ENCODE results near the gene TRIM45. TPM values are rescaled to one million over a fixed set of nuclear protein-coding genes. Genes with fewer than 3 reads are reported as not detected.
"Not testable (repeated sequence)": the region's sequence is repeated elsewhere in the genome, so short reads cannot be mapped to it uniquely, and the experiment has no call there.

TRIM45 gene
- total RNA-seq, 2 experiments from 2014 or later: not detected

DNA sequence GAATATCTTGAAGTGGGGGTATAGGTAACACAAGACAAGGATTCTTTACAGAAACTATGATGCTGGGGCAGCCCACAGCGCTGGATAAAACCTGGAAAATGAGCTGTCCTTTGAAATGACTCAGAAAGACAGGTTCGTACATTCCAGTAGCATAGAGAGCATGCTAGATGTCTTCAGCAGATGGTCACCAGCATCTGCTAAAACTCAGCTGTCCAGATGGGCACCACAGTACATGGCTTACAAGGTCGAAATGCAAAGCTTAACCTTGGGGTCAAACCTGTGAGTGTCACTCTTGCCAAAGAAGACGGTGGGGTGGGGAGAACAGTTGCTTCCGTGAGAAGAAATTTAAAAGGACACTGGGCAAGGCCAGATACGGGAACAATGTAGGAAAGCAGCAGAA lies 41.3 kb upstream of the TRIM45 start:
- H3K4me1 ChIP-seq (ENCODE audit: insufficient read depth, low read length, poor library complexity, severe bottlenecking): no peaks in the 10 kb centered on the region
- BruUV-seq (replicated peaks): no TSS peak
- no peaks in the 10 kb centered on the region for H4K20me1 ChIP-seq (ENCODE audit: insufficient read depth, low read length)
- TF ChIP-seq, protein P1, sequence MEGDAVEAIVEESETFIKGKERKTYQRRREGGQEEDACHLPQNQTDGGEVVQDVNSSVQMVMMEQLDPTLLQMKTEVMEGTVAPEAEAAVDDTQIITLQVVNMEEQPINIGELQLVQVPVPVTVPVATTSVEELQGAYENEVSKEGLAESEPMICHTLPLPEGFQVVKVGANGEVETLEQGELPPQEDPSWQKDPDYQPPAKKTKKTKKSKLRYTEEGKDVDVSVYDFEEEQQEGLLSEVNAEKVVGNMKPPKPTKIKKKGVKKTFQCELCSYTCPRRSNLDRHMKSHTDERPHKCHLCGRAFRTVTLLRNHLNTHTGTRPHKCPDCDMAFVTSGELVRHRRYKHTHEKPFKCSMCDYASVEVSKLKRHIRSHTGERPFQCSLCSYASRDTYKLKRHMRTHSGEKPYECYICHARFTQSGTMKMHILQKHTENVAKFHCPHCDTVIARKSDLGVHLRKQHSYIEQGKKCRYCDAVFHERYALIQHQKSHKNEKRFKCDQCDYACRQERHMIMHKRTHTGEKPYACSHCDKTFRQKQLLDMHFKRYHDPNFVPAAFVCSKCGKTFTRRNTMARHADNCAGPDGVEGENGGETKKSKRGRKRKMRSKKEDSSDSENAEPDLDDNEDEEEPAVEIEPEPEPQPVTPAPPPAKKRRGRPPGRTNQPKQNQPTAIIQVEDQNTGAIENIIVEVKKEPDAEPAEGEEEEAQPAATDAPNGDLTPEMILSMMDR (conservative IDR thresholded peaks at IDR 0.05; ENCODE audit: low read length): no peak
- no peak for TF ChIP-seq EZH2phosphoT487 (IDR thresholded peaks at IDR 0.05; ENCODE audit: borderline replicate concordance, low read depth, low read length)
- no peak for DNase-seq (ENCODE audit: low spot score)
- H3K36me3 ChIP-seq (ENCODE audit: insufficient read depth, low read length): no peaks in the 10 kb centered on the region
- intact Hi-C loops (cut with micrococcal nuclease; ENCODE audit: unreplicated experiment): no loop called here
- H3K9me3 ChIP-seq (ENCODE audit: low read length): no peaks in the 10 kb centered on the region
- POLR2A ChIA-PET: interaction anchor here (0.6 kb wide), 1 partner anchor 1020 kb away, joined by 3 read pairs; no protein-coding TSS in a partner anchor
- no peak overlapping the region for H3K4me2 ChIP-seq (ENCODE audit: low read length)
- no peak overlapping the region for H3K4me3 ChIP-seq (ENCODE audit: low read depth, low read length, poor library complexity, severe bottlenecking)
- no peaks in the 10 kb centered on the region for H3K9me2 ChIP-seq (ENCODE audit: insufficient read depth, low read length)
- no peak overlapping the region for H3K27ac ChIP-seq (ENCODE audit: low read depth, low read length, poor library complexity, severe bottlenecking)
- H3K79me2 ChIP-seq (ENCODE audit: insufficient read depth, low read depth, low read length): no peaks in the 10 kb centered on the region
- H2AFZ ChIP-seq (ENCODE audit: low read length): no peak overlapping the region
- CTCF ChIA-PET (ENCODE audit: unreplicated experiment): no interaction called here

GRCh38 chr1:117161887-117162286 lies 40.3 kb upstream of the TRIM45 start:
- BruUV-seq (replicated peaks): no TSS peak
- Histone ChIP-seq H3K27ac (ENCODE audit: low read depth, low read length, poor library complexity, severe bottlenecking) (no peak overlapping the region), H3K36me3 (ENCODE audit: insufficient read depth, low read length) (no peaks in the 10 kb centered on the region), H3K9me3 (ENCODE audit: low read length) (no peaks in the 10 kb centered on the region), H4K20me1 (ENCODE audit: insufficient read depth, low read length) (no peaks in the 10 kb centered on the region), H3K4me1 (ENCODE audit: insufficient read depth, low read length, poor library complexity, severe bottlenecking) (no peaks in the 10 kb centered on the region), H3K79me2 (ENCODE audit: insufficient read depth, low read depth, low read length) (no peaks in the 10 kb centered on the region), H2AFZ (ENCODE audit: low read length) (no peak overlapping the region), H3K9me2 (ENCODE audit: insufficient read depth, low read length) (no peaks in the 10 kb centered on the region), H3K4me3 (ENCODE audit: low read depth, low read length, poor library complexity, severe bottlenecking) (no peak overlapping the region), H3K4me2 (ENCODE audit: low read length) (no peak overlapping the region)
- DNase-seq (ENCODE audit: low spot score): no peak
- TF ChIP-seq, protein P1 (conservative IDR thresholded peaks at IDR 0.05; ENCODE audit: low read length): no peak
- TF ChIP-seq EZH2phosphoT487 (IDR thresholded peaks at IDR 0.05; ENCODE audit: borderline replicate concordance, low read depth, low read length): no peak
- ChIA-PET POLR2A (interaction anchor here (0.7 kb wide), 1 partner anchor 368 kb away, joined by 4 read pairs; no protein-coding TSS in a partner anchor), CTCF (ENCODE audit: unreplicated experiment) (no interaction called here)
- intact Hi-C loops (cut with micrococcal nuclease; ENCODE audit: unreplicated experiment): no loop called here

- BruUV-seq (replicated peaks); H3K4me2 ChIP-seq (ENCODE audit: low read length); H3K4me1 ChIP-seq (ENCODE audit: insufficient read depth, low read length, poor library complexity, severe bottlenecking); CTCF ChIA-PET (ENCODE audit: unreplicated experiment); H3K36me3 ChIP-seq (ENCODE audit: insufficient read depth, low read length); H3K27ac ChIP-seq (ENCODE audit: low read depth, low read length, poor library complexity, severe bottlenecking); H3K9me3 ChIP-seq (ENCODE audit: low read length); H3K79me2 ChIP-seq (ENCODE audit: insufficient read depth, low read depth, low read length); H4K20me1 ChIP-seq (ENCODE audit: insufficient read depth, low read length); H3K4me3 ChIP-seq (ENCODE audit: low read depth, low read length, poor library complexity, severe bottlenecking); H2AFZ ChIP-seq (ENCODE audit: low read length); intact Hi-C loops (cut with micrococcal nuclease; ENCODE audit: unreplicated experiment); DNase-seq (ENCODE audit: low spot score); H3K9me2 ChIP-seq (ENCODE audit: insufficient read depth, low read length); POLR2A ChIA-PET: not testable (repeated sequence)
Observed at GRCh38 chr1:117151305-117151704, 29.8 kb upstream of the TRIM45 start.

Measured in OCI-LY7 (cell line).